Calu3 (cell line): ENCODE measurements around the gene RNF207. TPM values are rescaled to one million over a fixed set of nuclear protein-coding genes. Genes with fewer than 3 reads are reported as not detected.

Experiments used
- BruUV-seq: library from RNA; stranded (reverse); fragments of 400-500 nt; replicated peaks from 2 replicates; lab custom pipeline; 2021; lab: Mats Ljungman, UMichigan
- CTCF ChIA-PET: fragments of 300-600 bp; sonication (Branson Sonifier 250); formaldehyde crosslinking; loops from one replicate; lab custom pipeline; 2022; ENCODE audit warnings: antibody characterized with exemption; lab: Charles Lee
- DNase-seq: peaks from one replicate; pipeline ENCODE4 v3.0.0; 2022
- H3K27ac Mint-ChIP-seq: one replicate; pipeline ENCODE4 v1.8.0; 2022; ENCODE audit warnings: mixed read lengths; ENCODE audit not compliant: unreplicated experiment
- H3K27me3 Mint-ChIP-seq: one replicate; pipeline ENCODE4 v1.8.0; 2022; ENCODE audit warnings: mixed read lengths; ENCODE audit not compliant: unreplicated experiment
- H3K36me3 Mint-ChIP-seq: one replicate; pipeline ENCODE4 v1.8.0; 2022; ENCODE audit warnings: mild to moderate bottlenecking, moderate library complexity, mixed read lengths; ENCODE audit not compliant: insufficient read depth, unreplicated experiment
- H3K4me1 Mint-ChIP-seq: one replicate; pipeline ENCODE4 v1.8.0; 2022; ENCODE audit warnings: mild to moderate bottlenecking, low read depth, mixed read lengths; ENCODE audit not compliant: unreplicated experiment
- H3K4me3 Mint-ChIP-seq: one replicate; pipeline ENCODE4 v1.8.0; 2022; ENCODE audit warnings: mild to moderate bottlenecking, low read depth, moderate library complexity, mixed read lengths; ENCODE audit not compliant: unreplicated experiment
- H3K9me3 Mint-ChIP-seq: one replicate; pipeline ENCODE4 v1.8.0; 2022; ENCODE audit warnings: low read depth, mixed read lengths; ENCODE audit not compliant: unreplicated experiment
- CTCF ChIP-seq: fragments of 200-600 bp; IDR thresholded peaks from one replicate; pipeline ENCODE4 v1.8.0; 2022; ENCODE audit warnings: antibody characterized with exemption; ENCODE audit not compliant: unreplicated experiment
- intact Hi-C: fragments of 100-400 bp; cut with micrococcal nuclease; formaldehyde crosslinking; loops from one replicate; pipeline ENCODE4 v1.10.0; 2022; ENCODE audit not compliant: unreplicated experiment
- total RNA-seq: library from RNA; stranded (reverse); gene quantifications from 2 replicates; pipeline ENCODE4 v1.2.3, GENCODE V29; 2022

Gene RNF207
- total RNA-seq, 1 experiment from 2014 or later, result 160 TPM

- peak; percentile 79 for DNase-seq
- no peak for TF ChIP-seq CTCF
- intact Hi-C loops, result no loop called here
- Mint-ChIP-seq H3K27me3 (no peaks in the 10 kb centered on the region), H3K4me1 (no peaks in the 10 kb centered on the region), H3K36me3 (peaks cover 5% of the 10 kb centered on the region), H3K9me3 (no peaks in the 10 kb centered on the region), H3K27ac (no peak overlapping the region), H3K4me3 (peak overlapping the region; percentile 55)
- no TSS peak for BruUV-seq
- CTCF ChIA-PET, result interaction anchor here (0.5 kb wide), 1 partner anchor 263 kb away, joined by 3 read pairs; no protein-coding TSS in a partner anchor
Observed at GRCh38 chr1:6259491-6260362, 53.8 kb downstream of the RNF207 start.

- intact Hi-C loops, result no loop called here
- Mint-ChIP-seq H3K9me3 (no peaks in the 10 kb centered on the region), H3K27ac (no peak overlapping the region), H3K27me3 (no peaks in the 10 kb centered on the region), H3K4me3 (peak overlapping the region; percentile 55), H3K36me3 (peaks cover 5% of the 10 kb centered on the region), H3K4me1 (no peaks in the 10 kb centered on the region)
- CTCF ChIA-PET, result no interaction called here
- TF ChIP-seq CTCF, result no peak
- no peak for DNase-seq
- BruUV-seq, result no TSS peak
Observed at GRCh38 chr1:6260433-6260934, 54.6 kb downstream of the RNF207 start.

- peak within 1 kb of the TSS; percentile 55 for H3K4me3 Mint-ChIP-seq
- H3K27ac Mint-ChIP-seq, result no peak within 1 kb of the TSS
- CTCF ChIA-PET, result no interaction called here
- H3K36me3 Mint-ChIP-seq, result peaks cover 5% of the 10 kb centered on the region
- intact Hi-C loops, result no loop called here
- peak; percentile 35 for DNase-seq
- H3K9me3 Mint-ChIP-seq, result no peaks in the 10 kb centered on the region
- H3K4me1 Mint-ChIP-seq, result no peaks in the 10 kb centered on the region
- BruUV-seq, result no TSS peak
- no peak for TF ChIP-seq CTCF
- H3K27me3 Mint-ChIP-seq, result no peaks in the 10 kb centered on the region
Observed at GRCh38 chr1:6260961-6261614, 55.2 kb downstream of the RNF207 start, which contains the start of gene GPR153. Gene GPR153 (minus strand): TSS chr1:6261098. CDS start chr1:6254905, 6,193 bp downstream.

GRCh38 chr1:6261615-6261995 is 55.7 kb downstream of the RNF207 start:
- DNase-seq, result no peak
- peak overlapping the region; percentile 48 for H3K4me3 Mint-ChIP-seq
- peaks cover 5% of the 10 kb centered on the region for H3K36me3 Mint-ChIP-seq
- intact Hi-C loops, result no loop called here
- CTCF ChIA-PET, result interaction anchor here (0.6 kb wide), 1 partner anchor 108 kb away, joined by 3 read pairs; no protein-coding TSS in a partner anchor
- H3K27ac Mint-ChIP-seq, result no peak overlapping the region
- H3K4me1 Mint-ChIP-seq, result no peaks in the 10 kb centered on the region
- TF ChIP-seq CTCF, result no peak
- H3K27me3 Mint-ChIP-seq, result no peaks in the 10 kb centered on the region
- H3K9me3 Mint-ChIP-seq, result no peaks in the 10 kb centered on the region
- BruUV-seq, result no TSS peak
